Breast epithelium (tissue), 3 donors: ENCODE results near the gene PGLYRP4.

Source experiments
- POLR2A ChIP-seq: fragments of 450-650 bp; IDR thresholded peaks from one replicate; pipeline ENCODE4 v1.6.1; 2016; ENCODE audit warnings: antibody characterized with exemption, mild to moderate bottlenecking, moderate library complexity
- POLR2AphosphoS5 ChIP-seq, 3 donors: sonication (generic); formaldehyde crosslinking; IDR thresholded peaks; one replicate each; pipeline ENCODE4 v1.6.1; 2017; ENCODE audit warnings: antibody characterized with exemption in 3 of 3
- TF ChIP-seq, protein P1 (sequence below), 3 donors: fragments of 450-650 bp; IDR thresholded peaks; one replicate each; pipeline ENCODE4 v1.5.1; 2016 to 2017; ENCODE audit warnings: antibody characterized with exemption in 3 of 3, mild to moderate bottlenecking in 3 of 3, moderate library complexity in 3 of 3

DNA sequence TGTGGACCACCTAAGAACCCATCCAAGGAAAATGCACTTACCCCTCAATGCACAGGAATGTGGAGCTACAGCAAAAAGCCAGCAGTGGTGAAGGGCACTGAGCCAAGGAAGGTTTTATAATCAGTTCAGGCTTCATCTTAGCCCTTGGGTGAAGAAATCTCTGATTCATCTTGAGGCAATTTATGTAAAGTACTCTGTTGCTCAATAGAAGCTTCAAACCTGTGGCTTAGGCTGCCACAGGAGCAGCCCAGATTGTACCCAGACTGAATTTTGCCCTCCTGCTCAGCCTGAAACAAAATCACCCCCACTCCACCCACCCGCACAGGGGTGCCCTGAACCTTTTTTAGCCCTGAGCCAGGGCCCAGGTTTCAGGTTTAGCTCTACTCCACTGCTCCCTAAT is 26.9 kb upstream of the PGLYRP4 start, which contains the start of gene S100A12:
- TF ChIP-seq, protein P1, sequence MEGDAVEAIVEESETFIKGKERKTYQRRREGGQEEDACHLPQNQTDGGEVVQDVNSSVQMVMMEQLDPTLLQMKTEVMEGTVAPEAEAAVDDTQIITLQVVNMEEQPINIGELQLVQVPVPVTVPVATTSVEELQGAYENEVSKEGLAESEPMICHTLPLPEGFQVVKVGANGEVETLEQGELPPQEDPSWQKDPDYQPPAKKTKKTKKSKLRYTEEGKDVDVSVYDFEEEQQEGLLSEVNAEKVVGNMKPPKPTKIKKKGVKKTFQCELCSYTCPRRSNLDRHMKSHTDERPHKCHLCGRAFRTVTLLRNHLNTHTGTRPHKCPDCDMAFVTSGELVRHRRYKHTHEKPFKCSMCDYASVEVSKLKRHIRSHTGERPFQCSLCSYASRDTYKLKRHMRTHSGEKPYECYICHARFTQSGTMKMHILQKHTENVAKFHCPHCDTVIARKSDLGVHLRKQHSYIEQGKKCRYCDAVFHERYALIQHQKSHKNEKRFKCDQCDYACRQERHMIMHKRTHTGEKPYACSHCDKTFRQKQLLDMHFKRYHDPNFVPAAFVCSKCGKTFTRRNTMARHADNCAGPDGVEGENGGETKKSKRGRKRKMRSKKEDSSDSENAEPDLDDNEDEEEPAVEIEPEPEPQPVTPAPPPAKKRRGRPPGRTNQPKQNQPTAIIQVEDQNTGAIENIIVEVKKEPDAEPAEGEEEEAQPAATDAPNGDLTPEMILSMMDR (IDR thresholded peaks at IDR 0.05): no peak
- TF ChIP-seq POLR2AphosphoS5 (IDR thresholded peaks at IDR 0.05) (no peak), POLR2A (no peak)
